NK-92 treated with Interleukin-12 subunit alpha and Interleukin-12 subunit beta, amount 100 ng/mL, for 24 hours (cell line): ENCODE data around the gene ATAD2B.

ENCODE experiments used
- DNase-seq: peaks from one replicate; lab custom pipeline; 2025; lab: John Stamatoyannopoulos, UW

ATAD2B gene

GRCh38 chr2:23912054-23912453 lies 14.9 kb downstream of the ATAD2B start:
- DNase-seq: no peak

- no peak for DNase-seq
Measured at GRCh38 chr2:23905155-23905554, 21.8 kb downstream of the ATAD2B start.

- DNase-seq: no peak
Measured at GRCh38 chr2:23904692-23905091, 22.2 kb downstream of the ATAD2B start.

- no peak for DNase-seq
Measured at GRCh38 chr2:23904215-23904614, 22.7 kb downstream of the ATAD2B start.

GRCh38 chr2:23903034-23903433 lies 23.9 kb downstream of the ATAD2B start:
- no peak for DNase-seq

- no peak for DNase-seq
Measured at GRCh38 chr2:23901966-23902846, 24.7 kb downstream of the ATAD2B start.

- DNase-seq: no peak
Measured at GRCh38 chr2:23900541-23901322, 26.2 kb downstream of the ATAD2B start.

GRCh38 chr2:23900133-23900532 lies 26.8 kb downstream of the ATAD2B start:
- no peak for DNase-seq

- DNase-seq: no peak
Measured at GRCh38 chr2:23871206-23871605, 55.7 kb downstream of the ATAD2B start.

GRCh38 chr2:23867449-23867848 lies 59.5 kb downstream of the ATAD2B start:
- no peak for DNase-seq

GRCh38 chr2:23862716-23863426 lies 64.1 kb downstream of the ATAD2B start:
- DNase-seq: no peak

GRCh38 chr2:23861952-23862351 lies 65.0 kb downstream of the ATAD2B start:
- DNase-seq: no peak

GRCh38 chr2:23859983-23860382 lies 66.9 kb downstream of the ATAD2B start:
- no peak for DNase-seq

- no peak for DNase-seq
Measured at GRCh38 chr2:23859234-23859633, 67.7 kb downstream of the ATAD2B start.

GRCh38 chr2:23850564-23851256 lies 76.2 kb downstream of the ATAD2B start:
- DNase-seq: no peak

- no peak for DNase-seq
Measured at GRCh38 chr2:23844905-23845304, 82.0 kb downstream of the ATAD2B start.

GRCh38 chr2:23843051-23843976 lies 83.6 kb downstream of the ATAD2B start:
- no peak for DNase-seq

- no peak for DNase-seq
Measured at GRCh38 chr2:23839919-23840578, 86.9 kb downstream of the ATAD2B start.

- no peak for DNase-seq
Measured at GRCh38 chr2:23838996-23839395, 87.9 kb downstream of the ATAD2B start.

- DNase-seq: no peak
Measured at GRCh38 chr2:23838581-23838980, 88.3 kb downstream of the ATAD2B start.
